Mesothelial cell of epicardium (in vitro differentiated cells): Measurements from ENCODE around the gene SSTR5. TPM values are rescaled to one million over a fixed set of nuclear protein-coding genes. Genes with fewer than 3 reads are reported as not detected.

ENCODE experiments used
- DNase-seq, 2 experiments: peaks; one replicate each; pipeline ENCODE4 v3.0.0; 2021; ENCODE audit warnings: low spot score in 2 of 2; ENCODE audit not compliant: unreplicated experiment in 2 of 2
- H3K27ac Mint-ChIP-seq: 2 replicates; pipeline ENCODE4 v1.8.0; 2021; ENCODE audit warnings: mixed read lengths
- H3K27me3 Mint-ChIP-seq: 2 replicates; pipeline ENCODE4 v1.8.0; 2021; ENCODE audit warnings: low read depth, mixed read lengths
- H3K36me3 Mint-ChIP-seq: 2 replicates; pipeline ENCODE4 v1.8.0; 2021; ENCODE audit warnings: mixed read lengths
- H3K4me1 Mint-ChIP-seq: 2 replicates; pipeline ENCODE4 v1.8.0; 2021; ENCODE audit warnings: mixed read lengths
- H3K4me3 Mint-ChIP-seq: 2 replicates; pipeline ENCODE4 v1.8.0; 2021; ENCODE audit warnings: mild to moderate bottlenecking, moderate library complexity, mixed read lengths
- H3K9me3 Mint-ChIP-seq: 2 replicates; pipeline ENCODE4 v1.8.0; 2021; ENCODE audit warnings: mixed read lengths
- total RNA-seq: library from RNA; stranded (reverse); gene quantifications from 3 replicates; pipeline ENCODE4 v1.2.1, GENCODE V29; 2021
- TF ChIP-seq, protein P1 (sequence below): fragments of 200-600 bp; sonication (generic); IDR thresholded peaks from one replicate; pipeline ENCODE4 v1.5.0; 2021; ENCODE audit warnings: antibody characterized with exemption; ENCODE audit not compliant: unreplicated experiment

Gene SSTR5
- total RNA-seq, 1 donor from 2014 or later = not detected

DNA sequence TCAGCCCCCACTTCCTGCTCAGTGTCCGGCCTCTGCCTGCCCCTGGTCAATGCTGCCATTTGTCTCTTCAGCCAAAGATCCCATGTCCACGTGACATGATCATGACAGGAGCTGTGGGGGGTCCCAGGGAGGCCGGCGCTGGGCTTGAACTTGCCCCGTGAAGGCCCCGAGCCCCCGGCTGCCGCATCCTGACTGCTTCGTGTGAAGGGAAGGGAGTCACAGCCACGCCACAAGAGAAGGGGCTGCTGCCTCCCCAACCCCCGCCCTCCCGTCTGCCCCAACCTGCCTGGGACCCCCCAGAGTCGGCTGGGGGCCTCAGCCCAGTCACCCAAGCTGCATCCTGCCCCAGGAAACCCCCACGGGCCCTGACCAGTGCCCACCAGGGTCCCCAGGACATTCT lies 14.3 kb upstream of the SSTR5 start:
- H3K36me3 Mint-ChIP-seq = no peaks in the 10 kb centered on the region
- peaks cover 5% of the 10 kb centered on the region for H3K9me3 Mint-ChIP-seq
- no peaks in the 10 kb centered on the region for H3K4me1 Mint-ChIP-seq
- TF ChIP-seq, protein P1, sequence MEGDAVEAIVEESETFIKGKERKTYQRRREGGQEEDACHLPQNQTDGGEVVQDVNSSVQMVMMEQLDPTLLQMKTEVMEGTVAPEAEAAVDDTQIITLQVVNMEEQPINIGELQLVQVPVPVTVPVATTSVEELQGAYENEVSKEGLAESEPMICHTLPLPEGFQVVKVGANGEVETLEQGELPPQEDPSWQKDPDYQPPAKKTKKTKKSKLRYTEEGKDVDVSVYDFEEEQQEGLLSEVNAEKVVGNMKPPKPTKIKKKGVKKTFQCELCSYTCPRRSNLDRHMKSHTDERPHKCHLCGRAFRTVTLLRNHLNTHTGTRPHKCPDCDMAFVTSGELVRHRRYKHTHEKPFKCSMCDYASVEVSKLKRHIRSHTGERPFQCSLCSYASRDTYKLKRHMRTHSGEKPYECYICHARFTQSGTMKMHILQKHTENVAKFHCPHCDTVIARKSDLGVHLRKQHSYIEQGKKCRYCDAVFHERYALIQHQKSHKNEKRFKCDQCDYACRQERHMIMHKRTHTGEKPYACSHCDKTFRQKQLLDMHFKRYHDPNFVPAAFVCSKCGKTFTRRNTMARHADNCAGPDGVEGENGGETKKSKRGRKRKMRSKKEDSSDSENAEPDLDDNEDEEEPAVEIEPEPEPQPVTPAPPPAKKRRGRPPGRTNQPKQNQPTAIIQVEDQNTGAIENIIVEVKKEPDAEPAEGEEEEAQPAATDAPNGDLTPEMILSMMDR = no peak
- no peak for DNase-seq
- H3K4me3 Mint-ChIP-seq = no peak overlapping the region
- H3K27me3 Mint-ChIP-seq = peaks cover 8% of the 10 kb centered on the region
- H3K27ac Mint-ChIP-seq = no peak overlapping the region

DNA sequence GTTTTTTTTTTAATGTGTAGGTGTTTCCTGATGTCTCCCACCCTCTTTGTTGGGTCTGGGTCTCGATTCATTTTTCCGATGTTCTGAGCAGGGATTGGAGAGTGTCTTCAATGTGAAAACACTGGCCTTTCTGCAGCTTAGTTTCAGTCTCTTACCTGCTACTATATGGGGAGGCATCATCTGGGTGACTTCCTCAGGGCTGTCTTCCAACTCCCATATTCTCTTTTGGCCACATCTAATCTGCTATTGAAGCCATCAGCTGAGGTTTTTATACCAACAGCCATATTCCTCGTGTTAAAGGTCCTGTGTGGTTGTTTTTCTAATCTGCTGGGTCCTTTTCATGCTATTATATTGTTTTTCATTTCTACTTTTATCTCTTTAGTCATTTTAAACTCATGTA lies 13.2 kb upstream of the SSTR5 start:
- TF ChIP-seq, protein P1 = no peak
- Mint-ChIP-seq H3K4me3 (no peak overlapping the region), H3K36me3 (no peaks in the 10 kb centered on the region), H3K4me1 (no peaks in the 10 kb centered on the region), H3K9me3 (peaks cover 5% of the 10 kb centered on the region), H3K27ac (no peak overlapping the region), H3K27me3 (peaks cover 11% of the 10 kb centered on the region)
- DNase-seq = no peak

DNA sequence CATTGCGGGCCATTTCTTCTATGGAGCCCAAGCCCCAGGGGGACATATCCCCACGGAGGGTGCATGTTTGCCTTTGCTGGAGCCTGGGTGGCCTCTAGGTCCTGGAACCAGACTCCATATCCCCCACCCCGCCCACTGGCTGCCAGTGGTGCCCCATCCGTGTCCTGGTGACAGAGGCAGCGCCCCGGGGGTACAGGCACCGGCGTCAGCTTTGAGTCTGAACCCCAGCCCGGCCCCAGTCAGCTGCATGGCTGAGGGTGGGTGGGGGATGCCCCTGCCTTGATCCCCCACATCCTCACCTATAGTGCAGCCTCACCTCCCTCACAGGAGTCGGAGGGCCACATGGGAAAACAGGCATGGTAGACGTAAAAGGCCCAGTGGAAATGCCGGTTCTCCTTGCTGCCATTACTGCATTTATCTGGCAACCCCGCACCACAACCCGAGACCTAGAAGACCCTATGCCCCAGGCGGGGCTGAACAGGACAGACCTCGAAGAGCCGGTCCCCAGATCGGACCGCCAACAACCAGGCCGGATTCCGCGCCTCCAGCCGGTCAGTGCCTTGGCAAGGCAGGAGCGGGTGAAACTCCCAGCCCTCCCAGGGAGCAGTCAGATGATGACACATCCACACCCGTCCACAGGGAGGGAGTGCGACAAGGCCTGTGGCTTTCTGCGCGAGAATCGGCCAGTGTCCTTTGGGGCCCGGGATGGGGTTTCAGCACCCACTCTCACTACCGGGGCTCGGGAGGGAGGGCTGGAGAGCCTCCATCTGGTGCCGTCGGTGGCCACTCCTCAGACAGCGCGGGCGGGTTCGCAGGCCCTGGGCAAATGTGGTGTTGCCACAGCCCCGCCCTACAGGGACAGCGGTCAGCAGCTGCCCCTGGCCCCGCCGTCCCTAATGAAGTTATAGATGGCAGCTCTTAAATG lies 11.9 kb upstream of the SSTR5 start:
- H3K27me3 Mint-ChIP-seq = peaks cover 14% of the 10 kb centered on the region
- peaks cover 5% of the 10 kb centered on the region for H3K9me3 Mint-ChIP-seq
- TF ChIP-seq, protein P1 = no peak
- no peaks in the 10 kb centered on the region for H3K36me3 Mint-ChIP-seq
- H3K4me1 Mint-ChIP-seq = no peaks in the 10 kb centered on the region
- H3K27ac Mint-ChIP-seq = no peak overlapping the region
- no peak for DNase-seq
- H3K4me3 Mint-ChIP-seq = no peak overlapping the region

DNA sequence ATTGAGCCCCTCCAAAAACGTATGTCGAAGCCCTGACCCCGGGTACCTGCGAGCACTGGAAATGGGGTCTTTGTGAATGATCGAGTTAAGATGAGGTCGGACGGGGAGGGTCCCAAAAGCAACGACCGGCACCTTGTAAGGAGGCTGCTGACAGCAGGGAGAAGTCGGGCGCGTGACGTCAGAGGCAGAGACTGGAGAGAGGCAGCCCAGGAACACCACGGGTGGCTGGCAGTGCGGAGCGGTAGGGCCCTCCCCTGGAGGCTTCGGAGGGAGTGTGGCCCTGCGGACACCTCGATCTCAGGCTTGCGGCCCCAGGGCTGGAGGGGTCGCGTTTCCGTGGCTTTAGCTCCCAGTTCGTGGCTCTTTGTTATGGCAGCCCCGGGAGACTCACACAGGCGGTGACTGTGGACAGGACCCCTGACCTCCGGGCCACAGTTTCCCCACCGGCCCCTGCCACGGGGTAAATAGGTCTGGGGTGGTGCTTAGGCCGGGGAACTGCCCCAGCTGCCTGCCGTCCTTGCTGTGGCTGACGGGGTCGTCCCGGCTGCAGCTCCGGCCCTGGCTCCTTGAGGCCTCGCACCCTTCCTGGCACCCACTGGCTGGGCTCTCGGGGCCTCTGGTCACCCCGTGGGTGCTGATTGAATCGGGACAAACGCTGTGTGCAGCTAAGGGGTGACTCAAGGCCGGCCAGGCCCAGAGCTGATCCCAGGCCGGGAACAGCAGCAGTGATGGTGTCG lies 10.6 kb upstream of the SSTR5 start:
- Mint-ChIP-seq H3K27me3 (peaks cover 17% of the 10 kb centered on the region), H3K27ac (no peak overlapping the region), H3K9me3 (peaks cover 5% of the 10 kb centered on the region), H3K4me3 (no peak overlapping the region), H3K36me3 (no peaks in the 10 kb centered on the region), H3K4me1 (no peaks in the 10 kb centered on the region)
- DNase-seq = no peak
- TF ChIP-seq, protein P1 = no peak

DNA sequence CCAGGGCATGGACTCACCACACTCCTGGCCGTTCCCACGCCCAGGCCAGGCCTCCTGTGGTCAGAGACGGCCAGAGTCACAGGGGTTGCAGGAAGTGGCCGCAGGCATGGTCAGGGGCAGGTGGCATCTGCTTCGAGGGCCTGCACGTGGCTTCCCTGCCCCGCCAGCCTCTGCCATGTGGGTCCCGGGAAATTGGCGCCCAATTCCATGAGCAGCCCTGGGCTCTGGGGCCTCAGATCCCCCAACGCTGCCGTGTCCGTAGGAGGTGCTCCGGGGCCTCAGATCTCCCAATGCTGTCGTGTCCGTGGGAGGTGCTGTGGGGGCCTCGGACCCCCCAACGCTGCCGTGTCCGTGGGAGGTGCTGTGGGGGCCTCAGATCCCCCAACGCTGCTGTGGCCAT lies 9.7 kb upstream of the SSTR5 start:
- H3K27me3 Mint-ChIP-seq = peaks cover 25% of the 10 kb centered on the region
- H3K27ac Mint-ChIP-seq = no peak overlapping the region
- peaks cover 5% of the 10 kb centered on the region for H3K9me3 Mint-ChIP-seq
- H3K36me3 Mint-ChIP-seq = no peaks in the 10 kb centered on the region
- TF ChIP-seq, protein P1 = no peak
- no peak overlapping the region for H3K4me3 Mint-ChIP-seq
- no peaks in the 10 kb centered on the region for H3K4me1 Mint-ChIP-seq
- no peak for DNase-seq
